Measurements from ENCODE around the gene SEBOX.
"Not testable (repeated sequence)": the region's sequence is repeated elsewhere in the genome, so short reads cannot be mapped to it uniquely, and the experiment has no call there.

Gene SEBOX

GRCh38 chr17:28367641-28368305, 2.8 kb upstream of the SEBOX start:
- no peak for DNase-seq

GRCh38 chr17:28366605-28367004, 1.6 kb upstream of the SEBOX start:
- DNase-seq, result no peak

- no peak for DNase-seq
Measured at GRCh38 chr17:28365487-28365886, 488 bp upstream of the SEBOX start.

- no peak for DNase-seq
Measured at GRCh38 chr17:28363776-28364650, 986 bp downstream of the SEBOX start.

- DNase-seq, result no peak
Measured at GRCh38 chr17:28363186-28363585, 1.8 kb downstream of the SEBOX start.

GRCh38 chr17:28357901-28358197, 7.2 kb downstream of the SEBOX start:
- no peak for DNase-seq

GRCh38 chr17:28357061-28357900, 7.7 kb downstream of the SEBOX start, which contains the start of gene POLDIP2:
Gene POLDIP2, minus strand, starts transcription at chr17:28357527. Its CDS starts 79 bp downstream, at chr17:28357448.
- DNase-seq, result peak; percentile 95

GRCh38 chr17:28350271-28350670, 14.7 kb downstream of the SEBOX start:
- no peak for DNase-seq

GRCh38 chr17:28348979-28349378, 16.0 kb downstream of the SEBOX start:
- no peak for DNase-seq

GRCh38 chr17:28347261-28347891, 17.6 kb downstream of the SEBOX start:
- no peak for DNase-seq

- DNase-seq, result no peak
Measured at GRCh38 chr17:28346746-28347246, 18.2 kb downstream of the SEBOX start.

GRCh38 chr17:28346199-28346580, 18.8 kb downstream of the SEBOX start:
- DNase-seq, result no peak

- no peak for DNase-seq
Measured at GRCh38 chr17:28345419-28346198, 19.4 kb downstream of the SEBOX start.

- DNase-seq, result no peak
Measured at GRCh38 chr17:28344435-28344901, 20.5 kb downstream of the SEBOX start.

- no peak for DNase-seq
Measured at GRCh38 chr17:28344011-28344410, 21.0 kb downstream of the SEBOX start.

- no peak for DNase-seq
Measured at GRCh38 chr17:28343491-28343932, 21.5 kb downstream of the SEBOX start.

GRCh38 chr17:28342313-28342712, 22.7 kb downstream of the SEBOX start:
- no peak for DNase-seq

- no peak for DNase-seq
Measured at GRCh38 chr17:28341516-28341915, 23.5 kb downstream of the SEBOX start.

GRCh38 chr17:28340374-28340773, 24.6 kb downstream of the SEBOX start:
- DNase-seq, result no peak

GRCh38 chr17:28339431-28339830, 25.6 kb downstream of the SEBOX start:
- no peak for DNase-seq

- not testable (repeated sequence) for DNase-seq
Measured at GRCh38 chr17:28338769-28339212, 26.2 kb downstream of the SEBOX start.

Data from stimulated activated CD4-positive, alpha-beta T cell treated with anti-CD3 and anti-CD28 coated beads, Interleukin-4, amount 100 ng/mL, for 1 hour (primary cell).